HK-2 (cell line): ENCODE measurements around the gene SLC43A3.
"Not testable (repeated sequence)": the region's sequence is repeated elsewhere in the genome, so short reads cannot be mapped to it uniquely, and the experiment has no call there.

Source experiments
- DNase-seq: peaks from one replicate; pipeline ENCODE4 v3.0.0-alpha.2; 2018; ENCODE audit not compliant: unreplicated experiment

Gene SLC43A3

DNA sequence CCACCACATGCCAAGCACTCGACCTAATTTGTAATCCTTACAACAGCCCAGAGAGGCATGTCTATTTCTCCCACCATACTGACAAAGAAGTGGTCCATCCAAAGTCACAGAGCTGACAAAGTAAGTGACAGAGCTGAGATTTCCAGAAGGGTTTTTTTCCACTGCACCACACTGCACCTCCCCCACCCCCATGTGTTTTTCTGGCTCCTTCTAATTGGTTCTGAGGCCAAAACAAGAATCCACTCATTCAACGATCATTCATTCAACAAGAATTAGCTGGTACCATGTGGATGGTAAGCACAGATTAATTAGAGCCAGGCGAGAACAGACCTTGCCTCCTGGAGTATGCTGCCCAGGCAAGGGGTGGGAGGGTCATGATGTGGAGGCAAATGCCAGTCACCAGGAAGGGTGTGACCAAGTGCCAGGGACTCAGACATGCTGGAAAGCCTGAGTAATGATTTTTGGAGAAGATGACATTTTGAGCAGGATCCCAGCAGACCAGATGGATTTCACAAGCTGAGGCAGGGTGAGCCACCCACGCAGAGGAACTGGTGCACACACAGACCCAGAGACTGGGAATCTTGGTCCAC, 21.6 kb downstream of the SLC43A3 start:
- no peak for DNase-seq

GRCh38 chr11:57403802-57404147, 23.1 kb downstream of the SLC43A3 start:
- DNase-seq: no peak

DNA sequence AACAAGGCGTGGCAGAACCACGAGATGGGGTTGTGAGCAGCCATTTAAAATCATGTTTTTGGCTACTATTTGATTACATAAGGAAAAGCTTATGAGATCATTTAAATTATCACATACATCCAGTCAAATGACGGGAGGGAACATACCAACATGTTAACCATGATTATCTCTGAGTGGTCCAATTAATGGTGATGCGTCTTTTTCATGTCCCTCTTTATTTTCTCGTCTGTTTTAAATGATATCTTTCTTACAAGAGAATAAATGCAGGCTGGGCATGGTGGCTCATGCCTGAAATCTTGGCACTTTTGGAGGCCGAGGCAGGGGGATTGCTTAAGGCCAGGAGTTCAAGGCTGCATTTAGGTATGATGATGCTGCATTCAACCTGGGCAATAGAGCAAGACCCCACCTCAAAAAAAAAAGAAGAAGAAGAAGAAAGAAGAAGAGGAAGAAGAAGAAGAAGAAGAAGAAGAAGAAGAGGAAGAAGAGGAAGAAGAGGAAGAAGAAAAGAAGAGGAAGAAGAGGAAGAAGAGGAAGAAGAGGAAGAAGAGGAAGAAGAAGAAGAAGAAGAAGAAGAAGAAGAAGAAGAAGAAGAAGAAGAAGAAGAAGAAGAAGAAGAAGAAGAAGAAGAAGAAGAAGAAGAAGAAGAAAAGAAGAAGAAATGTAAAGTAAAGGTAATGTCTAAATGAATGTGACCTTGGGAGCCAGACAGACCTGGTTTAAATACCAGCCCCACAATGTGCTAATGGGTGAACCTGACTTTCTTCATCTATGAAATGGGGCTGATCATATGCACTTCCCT, 23.7 kb downstream of the SLC43A3 start:
- DNase-seq: not testable (repeated sequence)

DNA sequence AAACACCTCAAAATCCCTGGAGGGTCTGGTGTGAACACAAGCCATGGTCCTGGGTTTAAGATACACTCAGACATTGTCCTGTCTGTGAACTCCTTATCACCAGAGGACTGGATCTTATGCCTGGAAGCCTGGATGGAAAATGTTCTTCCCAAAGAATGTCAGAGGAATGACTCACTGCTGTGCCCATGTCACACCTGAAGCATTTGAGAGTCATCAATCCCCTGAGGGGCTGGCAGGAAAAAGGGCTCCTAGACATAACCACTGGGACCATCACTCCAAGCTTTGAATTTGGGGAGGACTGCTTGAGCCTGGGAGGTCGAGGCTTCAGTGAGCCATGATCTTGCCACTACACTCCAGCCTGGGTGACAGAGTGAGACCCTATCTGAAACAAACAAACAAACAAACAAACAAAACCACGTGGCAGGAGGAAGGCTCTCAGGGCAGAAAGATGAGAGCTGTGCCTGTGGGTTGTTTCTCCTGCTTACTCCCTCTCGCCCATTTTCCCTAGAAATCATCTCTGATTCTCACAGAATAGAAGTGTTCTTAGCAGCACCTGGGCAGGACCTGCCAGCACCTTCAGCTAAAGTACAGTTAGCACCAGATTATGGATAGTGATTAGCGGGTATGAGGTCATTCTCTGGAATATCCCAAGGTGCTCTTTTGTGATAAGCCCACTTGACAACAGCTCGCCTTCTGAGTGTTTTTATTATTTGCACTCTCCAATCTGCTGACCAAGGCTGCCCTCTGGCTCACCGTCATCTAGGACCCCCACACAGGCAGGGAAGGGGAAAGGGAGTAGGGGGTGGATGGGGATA, 24.5 kb downstream of the SLC43A3 start:
- no peak for DNase-seq

GRCh38 chr11:57399972-57400578, 26.8 kb downstream of the SLC43A3 start:
- DNase-seq: no peak

GRCh38 chr11:57399221-57399620, 27.7 kb downstream of the SLC43A3 start:
- no peak for DNase-seq

- no peak for DNase-seq
Measured at GRCh38 chr11:57397394-57397990, 29.4 kb downstream of the SLC43A3 start.

GRCh38 chr11:57396744-57397143, 30.2 kb downstream of the SLC43A3 start:
- no peak for DNase-seq

- DNase-seq: no peak
Measured at GRCh38 chr11:57395905-57396623, 30.9 kb downstream of the SLC43A3 start.

DNA sequence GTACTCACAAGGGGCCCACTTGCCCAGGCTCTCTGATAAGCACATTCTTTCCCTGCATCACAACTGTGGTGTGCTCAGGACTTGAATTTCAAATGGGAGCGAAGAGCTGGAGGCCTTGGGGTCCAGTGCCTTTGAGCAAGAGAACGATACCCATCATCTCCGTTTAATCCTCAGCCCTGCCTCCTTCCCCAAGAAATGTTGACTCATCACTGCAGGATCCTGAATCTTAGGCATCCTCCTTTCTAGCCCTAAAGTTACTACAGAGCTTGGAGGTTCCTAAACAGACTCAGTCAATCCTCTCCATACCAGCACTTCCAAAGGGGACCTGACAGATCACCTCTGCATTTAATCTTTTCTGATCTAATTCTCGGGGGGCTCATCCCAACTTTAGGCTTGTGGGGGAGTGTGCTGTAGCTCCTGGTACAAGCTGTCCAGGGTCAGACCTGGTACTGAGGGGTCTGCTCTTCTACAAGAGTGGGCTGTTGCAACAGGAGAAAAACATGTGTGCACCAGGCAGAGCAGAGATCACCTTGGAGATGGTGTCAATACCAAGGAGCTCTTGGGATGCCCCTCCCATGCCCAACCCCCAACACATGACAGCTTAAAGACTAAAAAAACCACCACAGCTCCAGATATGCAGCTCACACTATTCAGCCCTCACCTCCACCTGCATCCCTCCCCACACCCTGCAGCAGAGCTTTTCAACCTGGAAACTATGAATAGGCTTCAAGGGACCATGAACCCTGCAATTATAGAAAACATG, 32.5 kb downstream of the SLC43A3 start:
- no peak for DNase-seq

DNA sequence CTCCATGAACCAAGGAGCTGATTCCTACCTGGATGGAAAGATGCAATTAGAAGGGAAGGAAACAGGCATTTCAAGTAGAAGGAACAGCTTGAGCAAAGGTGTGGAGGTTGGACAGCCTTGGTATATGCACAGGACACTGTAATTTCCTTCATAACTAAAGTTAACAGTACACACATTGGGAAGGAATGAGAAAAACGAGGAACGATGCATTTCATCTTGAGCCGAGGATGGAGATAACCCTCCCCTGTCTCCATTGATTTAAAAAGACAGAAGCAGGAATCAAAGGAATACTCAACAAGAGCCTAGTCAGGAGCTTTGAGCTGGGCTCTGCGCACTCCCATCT, 34.2 kb downstream of the SLC43A3 start:
- DNase-seq: no peak

DNA sequence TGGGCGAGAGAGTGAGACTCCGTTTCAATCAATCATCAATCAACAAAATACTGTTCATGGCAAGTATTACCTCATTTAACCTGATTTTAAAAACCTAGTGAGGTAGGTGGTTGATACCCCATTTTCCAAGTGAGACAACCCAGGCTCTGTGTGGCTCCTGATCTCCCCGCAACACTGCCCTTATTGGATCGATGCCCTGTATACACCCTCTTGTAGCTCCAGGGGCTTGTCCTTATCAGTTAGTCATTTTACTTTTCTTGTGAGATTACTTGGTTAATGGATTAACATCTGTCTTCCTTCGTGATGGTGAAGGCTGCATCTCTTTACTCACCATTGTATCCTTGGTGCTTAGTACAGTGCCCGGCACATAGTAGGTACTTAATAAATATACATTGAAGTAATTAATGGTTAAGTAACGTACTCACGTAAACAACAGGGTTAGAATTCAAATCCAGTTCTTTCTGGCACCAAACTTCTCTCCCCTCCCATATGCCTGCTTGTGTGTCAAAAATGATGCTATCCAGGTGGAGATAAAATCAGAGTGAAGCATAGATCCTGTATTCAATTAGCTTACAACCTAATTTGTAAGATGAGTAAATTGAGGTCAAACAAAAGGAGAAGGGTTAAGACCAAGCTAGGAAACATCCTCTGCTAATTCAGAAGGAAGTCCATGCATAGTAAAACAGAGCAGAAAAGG, 34.7 kb downstream of the SLC43A3 start:
- no peak for DNase-seq

DNA sequence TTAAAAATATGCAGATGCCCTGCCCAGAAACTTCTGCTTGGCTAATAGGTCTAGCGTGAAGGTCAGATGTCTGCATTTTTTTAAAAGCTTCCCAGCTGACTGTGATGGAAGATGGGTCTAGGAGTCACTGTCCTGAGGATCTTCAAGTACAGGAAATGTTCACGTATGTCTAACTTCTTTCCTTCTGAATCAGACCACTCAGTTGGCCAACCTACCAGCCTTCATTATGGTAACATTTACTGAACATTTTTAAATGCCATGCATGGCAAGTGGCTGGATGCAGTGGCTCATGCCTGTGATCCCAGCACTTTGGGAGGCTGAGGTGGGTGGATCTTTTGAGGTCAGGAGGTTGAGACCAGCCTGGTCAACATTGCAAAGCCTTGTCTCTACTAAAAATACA, 35.4 kb downstream of the SLC43A3 start:
- DNase-seq: no peak

DNA sequence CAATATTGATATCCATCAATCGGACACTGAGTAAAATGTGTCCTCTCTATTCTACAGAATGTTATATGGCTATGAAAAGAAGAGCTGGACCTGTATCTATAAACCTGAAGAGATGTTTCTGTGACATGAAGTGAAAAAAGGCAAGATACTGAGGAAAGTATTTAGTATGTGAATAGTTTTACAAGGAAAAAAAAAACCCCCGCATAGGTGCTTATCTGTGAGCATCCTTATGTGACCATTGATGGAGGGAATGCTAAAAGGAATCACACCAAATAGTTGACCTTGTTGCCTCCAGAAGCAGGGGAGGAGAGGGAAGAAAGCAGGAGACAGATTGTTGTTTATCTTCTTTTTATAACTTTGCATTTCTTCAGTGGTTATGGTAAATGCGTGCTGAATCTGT, 35.8 kb downstream of the SLC43A3 start:
- DNase-seq: no peak

DNA sequence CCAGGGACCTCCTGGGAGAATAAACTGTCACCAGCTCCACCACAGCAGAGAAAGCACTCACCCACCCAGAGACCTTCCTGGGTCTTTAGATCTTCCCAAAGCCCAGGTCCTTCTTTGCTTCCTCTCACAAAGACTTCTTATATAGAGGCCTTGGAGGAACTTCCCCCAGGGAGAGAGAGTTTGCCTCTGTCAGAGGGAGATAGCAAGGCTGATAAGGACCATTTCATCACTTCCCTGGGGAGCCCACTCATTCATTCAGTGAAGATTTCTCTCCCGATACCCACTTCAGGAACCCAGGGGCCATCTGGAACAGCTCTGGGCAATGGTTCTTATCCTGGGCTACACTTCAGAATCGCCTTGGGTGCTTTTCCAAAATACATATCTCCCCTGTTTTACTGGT, 36.4 kb downstream of the SLC43A3 start, which contains the start of gene PRG2:
TSS of gene PRG2 (minus strand) at position 116 of the 400 bp plus-strand sequence. CDS start 706 bp downstream, outside the sequence.
- DNase-seq: no peak

DNA sequence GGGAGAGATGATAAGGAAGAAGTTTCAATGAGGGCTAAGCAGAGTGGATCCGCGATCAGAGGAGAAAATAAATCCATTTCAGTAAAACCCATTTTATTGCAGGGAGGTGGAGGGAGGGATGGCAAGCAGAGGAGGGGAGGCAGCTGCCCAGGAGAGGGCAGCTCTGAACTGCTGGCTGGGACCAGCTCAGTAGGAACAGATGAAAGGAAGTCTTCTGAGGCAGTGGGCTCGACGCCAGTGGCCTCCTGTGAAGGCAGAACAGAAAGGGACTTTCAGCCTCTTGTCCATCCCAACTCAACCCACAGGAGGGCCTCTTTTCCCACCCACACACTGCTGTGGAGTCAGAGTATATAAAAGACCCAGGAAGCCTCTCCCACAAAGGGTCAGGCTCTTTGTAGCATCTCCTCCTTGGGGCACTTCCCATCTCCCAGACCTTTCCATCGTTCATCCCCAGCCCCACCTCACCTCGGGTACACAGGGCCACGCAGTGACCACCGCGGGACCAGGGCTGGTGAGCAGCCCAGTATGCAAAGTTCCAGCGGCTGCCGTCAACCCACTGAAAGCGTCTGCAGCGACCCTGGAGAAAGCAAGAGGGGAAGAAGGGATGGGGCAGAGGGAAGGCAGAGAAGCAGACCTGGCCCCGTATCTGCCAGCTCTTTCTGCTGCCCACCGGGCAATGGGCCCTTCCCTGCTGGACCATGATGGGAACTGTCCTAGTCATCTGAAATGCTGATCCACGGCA, 39.5 kb downstream of the SLC43A3 start:
- DNase-seq: no peak

- DNase-seq: no peak
Measured at GRCh38 chr11:57386178-57386940, 40.6 kb downstream of the SLC43A3 start.

- no peak for DNase-seq
Measured at GRCh38 chr11:57380975-57381374, 45.9 kb downstream of the SLC43A3 start, which contains the start of gene PRG3. Gene PRG3 (minus strand): TSS chr11:57381150. CDS start chr11:57380708, 442 bp downstream.
